ELR (cell line): ENCODE data around the gene TAAR8.
"Not testable (repeated sequence)": the region's sequence is repeated elsewhere in the genome, so short reads cannot be mapped to it uniquely, and the experiment has no call there.

Experiments
- DNase-seq: peaks from one replicate; pipeline ENCODE4 v3.0.0-alpha.2; 2015; ENCODE audit warnings: low read depth

Gene TAAR8

GRCh38 chr6:132552372-132552771 lies at the start of gene TAAR8:
Gene TAAR8, plus strand, starts transcription at chr6:132552672. Its CDS starts 21 bp downstream, at chr6:132552693.
- DNase-seq: no peak

GRCh38 chr6:132504757-132505156 lies 47.7 kb upstream of the TAAR8 start:
- no peak for DNase-seq

DNA sequence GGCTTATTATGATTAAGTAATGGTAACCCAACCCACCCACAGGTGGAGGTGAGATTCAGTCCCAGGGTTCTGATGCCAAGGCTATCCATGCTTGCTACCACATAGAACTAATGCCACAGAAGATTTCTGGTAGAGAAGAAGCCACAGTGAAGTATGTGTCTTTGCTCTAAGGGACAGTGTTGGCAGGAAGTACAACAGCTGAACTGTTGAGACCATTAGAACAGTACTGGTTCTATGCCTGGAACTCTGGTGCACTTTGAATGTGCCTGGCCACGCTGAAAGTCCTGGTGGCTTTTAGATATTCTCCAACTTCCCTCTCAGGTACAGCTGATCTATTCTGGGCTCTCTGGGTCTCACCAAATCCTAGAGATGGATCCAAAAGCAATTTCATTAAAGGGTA lies 47.3 kb upstream of the TAAR8 start:
- no peak for DNase-seq

DNA sequence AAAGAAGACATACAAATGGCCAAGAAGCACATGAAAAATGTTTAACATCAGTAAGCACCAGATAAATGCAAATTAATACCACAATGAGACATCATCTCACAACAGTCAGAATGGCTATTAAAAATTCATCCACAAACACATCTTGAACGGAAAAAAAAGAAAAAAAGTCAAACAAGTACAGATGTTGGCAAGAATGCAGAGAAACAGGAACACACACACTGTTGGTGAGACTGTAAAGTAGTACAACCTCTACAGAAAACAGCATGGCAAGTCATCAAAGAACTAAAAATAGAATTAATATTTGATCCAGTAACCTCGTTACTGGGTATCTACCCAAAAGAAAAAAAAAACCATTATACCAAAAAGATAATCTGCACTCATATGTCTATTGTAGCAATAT lies 46.0 kb upstream of the TAAR8 start:
- no peak for DNase-seq

- DNase-seq: no peak
Observed at GRCh38 chr6:132506869-132507808, 45.3 kb upstream of the TAAR8 start.

- DNase-seq: peak; percentile 32
Observed at GRCh38 chr6:132511210-132511830, 41.2 kb upstream of the TAAR8 start.

GRCh38 chr6:132511831-132512220 lies 40.6 kb upstream of the TAAR8 start:
- DNase-seq: no peak

DNA sequence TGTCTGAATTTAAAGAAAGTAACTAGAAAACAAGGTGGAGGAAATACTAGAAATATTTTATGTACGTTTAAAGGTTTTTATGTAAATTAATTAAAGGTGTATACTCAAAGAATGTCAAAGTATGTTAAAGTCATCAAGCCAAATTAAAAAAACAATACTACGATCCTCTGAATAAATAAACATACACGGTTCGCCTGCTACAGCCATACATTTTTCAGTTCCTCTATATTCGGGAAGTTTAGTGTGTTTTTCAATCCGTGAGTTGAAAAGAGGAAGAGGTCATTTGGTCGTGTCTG lies 40.2 kb upstream of the TAAR8 start:
- no peak for DNase-seq

GRCh38 chr6:132512638-132513632 lies 39.5 kb upstream of the TAAR8 start, which contains the start of gene STX7:
Gene STX7, minus strand, starts transcription at chr6:132513116. Its CDS starts 9,586 bp downstream, at chr6:132503530.
- DNase-seq: peak; percentile 95

GRCh38 chr6:132513831-132514545 lies 38.5 kb upstream of the TAAR8 start:
- DNase-seq: no peak

DNA sequence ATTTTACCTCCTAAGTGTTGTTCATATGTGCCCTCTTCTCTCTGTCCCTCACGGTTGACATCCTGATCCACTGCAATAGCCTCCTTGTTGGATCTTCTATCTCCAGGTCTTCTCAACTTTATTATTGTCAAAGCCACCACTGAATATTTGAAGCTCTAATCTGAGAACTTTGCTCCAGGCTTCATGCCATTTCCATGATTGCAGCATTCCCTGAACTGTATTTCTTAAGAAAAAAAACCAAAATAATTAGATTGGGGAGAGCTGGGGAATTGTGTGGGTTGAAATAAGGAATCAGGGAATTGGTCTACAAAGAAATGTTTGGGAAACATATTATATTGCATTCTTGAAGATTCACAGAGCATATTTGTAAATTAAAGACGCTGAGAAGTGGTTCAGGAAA lies 37.1 kb upstream of the TAAR8 start:
- no peak for DNase-seq

DNA sequence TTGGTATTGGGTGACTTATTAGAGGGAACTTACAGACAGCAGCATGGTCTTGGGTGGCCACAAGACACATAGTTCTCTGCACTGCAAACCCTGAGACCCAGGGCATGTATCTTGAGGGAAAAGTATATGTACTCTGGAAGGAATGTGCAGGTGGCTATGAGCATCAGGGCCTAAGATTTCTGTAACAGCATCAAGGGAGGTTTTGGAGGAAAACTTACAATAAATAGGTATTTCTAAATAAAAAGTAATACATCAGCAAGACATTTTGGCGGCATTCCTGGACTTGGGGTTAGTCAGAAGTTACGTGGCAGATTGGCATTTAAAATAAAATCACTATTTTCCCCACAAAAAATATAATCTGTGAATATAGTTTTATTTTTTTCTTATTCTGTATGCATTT lies 31.5 kb upstream of the TAAR8 start:
- DNase-seq: peak; percentile 80

DNA sequence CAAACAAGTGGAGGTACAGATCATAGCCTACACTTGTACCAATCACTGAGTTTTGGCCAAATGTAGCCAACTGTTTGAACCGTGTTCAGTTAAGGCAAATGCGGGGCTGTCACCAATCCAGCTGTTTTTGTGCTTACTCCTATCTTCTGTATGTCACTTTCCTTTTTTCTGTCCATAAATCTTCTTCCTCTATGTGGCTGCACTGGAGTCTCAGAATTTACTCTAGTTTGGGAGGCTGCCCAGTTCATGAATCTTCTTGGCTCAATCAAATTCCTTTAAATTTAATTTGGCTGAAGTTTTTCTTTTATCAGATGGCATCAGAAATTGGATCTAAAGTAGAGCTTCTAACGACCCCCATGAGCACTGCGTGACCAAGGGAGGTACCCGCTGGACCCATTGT lies 27.8 kb upstream of the TAAR8 start:
- DNase-seq: no peak

GRCh38 chr6:132525866-132526265 lies 26.6 kb upstream of the TAAR8 start:
- DNase-seq: no peak

DNA sequence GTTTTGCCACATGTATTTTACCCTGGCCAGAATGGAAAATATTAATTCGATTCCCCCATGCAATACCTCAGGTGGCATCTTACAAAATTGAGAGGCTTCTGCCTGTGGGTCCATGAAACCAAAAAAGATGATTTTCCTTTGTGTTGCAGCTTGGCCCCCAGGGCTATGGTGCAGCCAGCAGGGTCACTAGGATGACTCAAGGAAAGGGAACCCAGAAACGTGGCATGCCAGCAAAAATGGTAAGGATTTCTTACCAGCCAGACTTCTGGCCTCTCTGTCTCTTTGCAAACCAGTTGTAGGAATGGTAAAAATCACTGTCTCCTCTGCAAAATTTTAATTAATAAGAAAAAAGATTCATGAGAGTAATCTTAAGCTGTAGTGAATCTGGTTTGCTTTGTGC lies 26.0 kb upstream of the TAAR8 start:
- peak; percentile 70 for DNase-seq

DNA sequence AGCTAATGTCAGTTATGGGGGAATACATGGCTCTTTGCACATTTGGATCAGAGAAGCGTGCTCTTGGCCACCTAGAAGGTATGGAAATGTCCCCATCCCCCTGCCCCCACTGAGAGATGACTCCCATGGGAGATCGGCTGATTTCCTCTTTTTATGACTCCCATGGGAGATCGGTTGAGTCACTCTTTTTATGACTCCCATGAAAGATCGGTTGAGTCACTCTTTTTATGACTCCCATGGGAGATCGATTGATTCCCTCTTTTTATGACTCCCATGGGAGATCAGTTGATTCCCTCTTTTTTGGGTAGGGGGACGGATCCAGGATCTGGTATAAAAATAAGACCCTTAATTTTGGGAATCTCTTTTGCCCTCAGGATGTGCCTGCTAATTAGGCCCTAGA lies 24.7 kb upstream of the TAAR8 start:
- DNase-seq: peak; percentile 97

DNA sequence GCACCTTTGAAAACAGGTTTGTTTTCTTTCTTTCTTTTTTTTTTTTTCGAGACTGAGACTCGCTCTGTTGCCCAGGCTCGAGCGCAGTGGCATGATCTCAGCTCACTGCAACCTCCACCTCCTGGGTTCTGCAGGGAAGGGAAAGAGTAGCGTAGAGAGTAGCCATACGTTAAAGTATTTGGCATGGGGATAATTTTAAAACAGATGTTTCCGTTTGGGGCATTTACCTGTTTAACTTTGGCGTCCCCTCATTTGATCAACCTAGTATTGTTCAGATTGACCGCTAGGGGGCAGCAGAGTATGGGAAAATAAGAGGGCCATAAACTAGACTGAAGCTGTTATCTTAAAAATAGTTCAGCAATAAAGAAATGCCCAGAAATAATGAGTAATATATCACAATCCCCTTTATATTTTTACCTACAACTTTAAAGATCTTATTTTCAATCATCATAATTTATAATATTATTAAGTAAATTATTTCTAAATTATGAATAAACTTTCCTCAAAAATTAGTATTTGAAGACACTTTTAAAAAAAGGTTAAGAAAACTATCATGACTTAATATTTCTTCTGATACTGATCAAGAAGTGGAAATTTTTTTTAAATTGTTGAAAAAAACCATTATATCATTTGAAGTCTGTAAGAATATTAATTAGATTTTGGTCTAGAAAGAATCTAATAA lies 22.0 kb upstream of the TAAR8 start:
- peak; percentile 81 for DNase-seq

DNA sequence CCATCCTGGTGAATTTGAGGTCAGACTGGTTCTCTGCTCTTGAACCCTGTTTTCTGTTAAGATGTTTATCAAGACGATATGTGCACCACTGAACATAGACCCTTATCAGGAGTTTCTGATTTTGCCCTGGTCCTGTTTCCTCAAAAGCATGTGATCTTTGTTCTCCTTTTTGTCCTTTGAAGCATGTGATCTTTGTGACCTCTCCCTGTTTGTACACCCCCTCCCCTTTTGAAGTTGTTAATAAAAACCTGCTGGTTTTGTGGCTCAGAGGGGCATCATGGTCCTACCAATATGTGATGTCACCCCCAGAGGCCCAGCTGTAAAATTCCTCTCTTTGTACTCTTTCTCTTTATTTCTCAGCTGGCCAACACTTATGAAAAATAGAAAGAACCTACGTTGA lies 17.9 kb upstream of the TAAR8 start:
- DNase-seq: not testable (repeated sequence)

- DNase-seq: no peak
Observed at GRCh38 chr6:132537145-132537544, 15.3 kb upstream of the TAAR8 start.

DNA sequence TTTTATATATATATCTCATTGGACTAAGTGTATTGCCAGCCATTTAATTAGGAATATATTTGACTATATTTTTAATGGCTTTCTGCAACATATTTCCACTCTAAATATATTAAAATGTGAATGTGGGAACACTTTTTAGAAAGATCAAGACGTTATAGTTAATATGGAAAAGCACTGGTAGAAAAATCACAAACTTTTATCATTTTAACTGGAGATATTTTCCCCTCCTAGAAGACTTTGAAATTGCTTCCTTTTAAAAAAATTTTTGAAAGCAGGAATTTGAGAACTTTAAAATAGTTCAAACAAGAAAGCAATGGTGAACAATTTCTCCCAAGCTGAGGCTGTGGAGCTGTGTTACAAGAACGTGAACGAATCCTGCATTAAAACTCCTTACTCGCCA lies 14.5 kb upstream of the TAAR8 start, which contains the start of gene TAAR9:
Gene TAAR9, plus strand, starts transcription at position 301 of the 400 bp plus-strand sequence. Its CDS starts 13 bp downstream, at position 314.
- DNase-seq: no peak

- DNase-seq: no peak
Observed at GRCh38 chr6:132544826-132545225, 7.6 kb upstream of the TAAR8 start.
